ENCODE data around the gene NR3C2. TPM values are rescaled to one million over a fixed set of nuclear protein-coding genes. Genes with fewer than 3 reads are reported as not detected.

NR3C2 gene
- total RNA-seq, 1 donor from 2014 or later: 11.5 TPM

DNA sequence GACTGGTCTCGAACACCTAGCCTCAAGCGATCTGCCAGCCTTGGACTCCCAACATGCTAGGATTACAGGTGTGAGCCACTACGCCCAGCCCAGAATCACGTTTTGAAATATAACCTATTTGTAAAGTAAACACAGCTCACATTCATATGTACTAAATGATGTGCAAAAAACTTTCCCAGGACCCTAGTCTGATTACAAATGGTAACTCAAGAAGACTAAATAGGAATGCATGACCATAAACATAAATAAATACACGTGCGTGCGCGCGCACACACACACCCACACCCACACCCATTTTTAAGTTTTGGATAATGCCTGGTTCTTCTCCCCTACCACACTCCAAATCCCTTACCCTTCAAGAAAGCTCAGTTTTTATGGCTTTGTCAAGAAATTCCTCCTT lies 163.9 kb downstream of the NR3C2 start:
- Mint-ChIP-seq H3K9me3 (peaks cover 7% of the 10 kb centered on the region), H3K36me3 (no peaks in the 10 kb centered on the region), H3K4me3 (no peak overlapping the region), H3K4me1 (ENCODE audit: unreplicated experiment) (peaks cover 12% of the 10 kb centered on the region), H3K27me3 (no peaks in the 10 kb centered on the region), H3K27ac (no peak overlapping the region)
- no peak for DNase-seq (ENCODE audit: extremely low spot score, unreplicated experiment)
- TF ChIP-seq, protein P1, sequence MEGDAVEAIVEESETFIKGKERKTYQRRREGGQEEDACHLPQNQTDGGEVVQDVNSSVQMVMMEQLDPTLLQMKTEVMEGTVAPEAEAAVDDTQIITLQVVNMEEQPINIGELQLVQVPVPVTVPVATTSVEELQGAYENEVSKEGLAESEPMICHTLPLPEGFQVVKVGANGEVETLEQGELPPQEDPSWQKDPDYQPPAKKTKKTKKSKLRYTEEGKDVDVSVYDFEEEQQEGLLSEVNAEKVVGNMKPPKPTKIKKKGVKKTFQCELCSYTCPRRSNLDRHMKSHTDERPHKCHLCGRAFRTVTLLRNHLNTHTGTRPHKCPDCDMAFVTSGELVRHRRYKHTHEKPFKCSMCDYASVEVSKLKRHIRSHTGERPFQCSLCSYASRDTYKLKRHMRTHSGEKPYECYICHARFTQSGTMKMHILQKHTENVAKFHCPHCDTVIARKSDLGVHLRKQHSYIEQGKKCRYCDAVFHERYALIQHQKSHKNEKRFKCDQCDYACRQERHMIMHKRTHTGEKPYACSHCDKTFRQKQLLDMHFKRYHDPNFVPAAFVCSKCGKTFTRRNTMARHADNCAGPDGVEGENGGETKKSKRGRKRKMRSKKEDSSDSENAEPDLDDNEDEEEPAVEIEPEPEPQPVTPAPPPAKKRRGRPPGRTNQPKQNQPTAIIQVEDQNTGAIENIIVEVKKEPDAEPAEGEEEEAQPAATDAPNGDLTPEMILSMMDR (conservative IDR thresholded peaks at IDR 0.05): no peak

GRCh38 chr4:148275266-148275665 lies 166.9 kb downstream of the NR3C2 start:
- no peaks in the 10 kb centered on the region for H3K36me3 Mint-ChIP-seq
- peaks cover 7% of the 10 kb centered on the region for H3K9me3 Mint-ChIP-seq
- no peak overlapping the region for H3K4me3 Mint-ChIP-seq
- no peak for DNase-seq (ENCODE audit: extremely low spot score, unreplicated experiment)
- peaks cover 5% of the 10 kb centered on the region for H3K4me1 Mint-ChIP-seq (ENCODE audit: unreplicated experiment)
- TF ChIP-seq, protein P1 (conservative IDR thresholded peaks at IDR 0.05): no peak
- no peak overlapping the region for H3K27ac Mint-ChIP-seq
- H3K27me3 Mint-ChIP-seq: no peaks in the 10 kb centered on the region

- Mint-ChIP-seq H3K36me3 (no peaks in the 10 kb centered on the region), H3K27ac (peak overlapping the region; percentile 50), H3K4me3 (peak overlapping the region; percentile 45), H3K27me3 (no peaks in the 10 kb centered on the region), H3K9me3 (peaks cover 7% of the 10 kb centered on the region), H3K4me1 (ENCODE audit: unreplicated experiment) (peaks cover 9% of the 10 kb centered on the region)
- DNase-seq (ENCODE audit: extremely low spot score, unreplicated experiment): no peak
- TF ChIP-seq, protein P1 (conservative IDR thresholded peaks at IDR 0.05): no peak
Observed at GRCh38 chr4:148273501-148273986, 168.7 kb downstream of the NR3C2 start.

- Mint-ChIP-seq H3K4me1 (ENCODE audit: unreplicated experiment) (peaks cover 9% of the 10 kb centered on the region), H3K27ac (no peak overlapping the region), H3K9me3 (peaks cover 7% of the 10 kb centered on the region), H3K36me3 (no peaks in the 10 kb centered on the region), H3K27me3 (no peaks in the 10 kb centered on the region), H3K4me3 (no peak overlapping the region)
- TF ChIP-seq, protein P1 (conservative IDR thresholded peaks at IDR 0.05): no peak
- DNase-seq (ENCODE audit: extremely low spot score, unreplicated experiment): no peak
Observed at GRCh38 chr4:148271166-148271565, 171.0 kb downstream of the NR3C2 start.

DNA sequence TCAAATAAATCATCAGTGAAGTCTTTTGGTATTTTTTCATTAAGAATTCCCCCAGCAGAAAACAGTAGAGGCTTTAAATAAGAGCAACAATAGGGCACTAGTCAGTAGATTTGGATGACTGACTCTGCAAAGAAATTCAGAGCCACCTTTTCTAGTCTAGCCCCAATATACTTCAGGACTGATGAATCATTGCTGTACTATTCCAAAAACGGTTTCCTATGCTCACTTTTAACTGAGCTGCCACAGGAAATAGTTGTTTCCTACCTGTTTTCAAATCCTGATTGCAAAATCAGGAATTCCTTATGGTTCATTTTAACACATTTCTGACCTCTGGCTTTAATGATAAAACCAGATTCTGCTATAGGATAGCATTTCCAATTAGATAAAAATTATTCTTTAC lies 171.6 kb downstream of the NR3C2 start:
- Mint-ChIP-seq H3K27ac (no peak overlapping the region), H3K4me1 (ENCODE audit: unreplicated experiment) (peaks cover 9% of the 10 kb centered on the region), H3K4me3 (no peak overlapping the region), H3K27me3 (no peaks in the 10 kb centered on the region), H3K36me3 (no peaks in the 10 kb centered on the region), H3K9me3 (peaks cover 7% of the 10 kb centered on the region)
- DNase-seq (ENCODE audit: extremely low spot score, unreplicated experiment): no peak
- TF ChIP-seq, protein P1 (conservative IDR thresholded peaks at IDR 0.05): no peak

DNA sequence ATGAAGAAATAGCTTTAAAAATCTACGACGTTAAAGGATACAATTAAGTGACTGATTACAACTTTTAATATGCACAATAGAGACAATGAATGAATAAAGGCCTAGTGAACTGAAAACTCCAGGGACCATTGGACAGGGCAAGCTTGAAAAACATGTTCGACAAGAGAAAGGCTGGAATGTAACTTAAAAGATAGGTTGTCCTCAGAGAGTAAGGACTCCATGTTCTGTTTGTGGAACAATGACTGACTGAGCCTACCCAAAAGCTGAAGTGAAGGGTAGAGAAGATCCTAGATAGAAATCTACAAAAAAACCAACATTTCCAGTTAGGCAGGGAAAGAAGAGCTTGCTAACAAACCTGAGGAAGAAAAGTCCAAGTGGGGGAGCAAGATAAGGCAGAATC lies 173.4 kb downstream of the NR3C2 start:
- no peak for DNase-seq (ENCODE audit: extremely low spot score, unreplicated experiment)
- Mint-ChIP-seq H3K9me3 (peaks cover 4% of the 10 kb centered on the region), H3K4me1 (ENCODE audit: unreplicated experiment) (peaks cover 9% of the 10 kb centered on the region), H3K4me3 (peak overlapping the region; percentile 11), H3K27me3 (no peaks in the 10 kb centered on the region), H3K36me3 (no peaks in the 10 kb centered on the region), H3K27ac (peak overlapping the region; percentile 56)
- TF ChIP-seq, protein P1 (conservative IDR thresholded peaks at IDR 0.05): no peak

Measured in type B pancreatic cell (in vitro differentiated cells).